ENCODE measurements around the gene CDK19.

Gene CDK19

DNA sequence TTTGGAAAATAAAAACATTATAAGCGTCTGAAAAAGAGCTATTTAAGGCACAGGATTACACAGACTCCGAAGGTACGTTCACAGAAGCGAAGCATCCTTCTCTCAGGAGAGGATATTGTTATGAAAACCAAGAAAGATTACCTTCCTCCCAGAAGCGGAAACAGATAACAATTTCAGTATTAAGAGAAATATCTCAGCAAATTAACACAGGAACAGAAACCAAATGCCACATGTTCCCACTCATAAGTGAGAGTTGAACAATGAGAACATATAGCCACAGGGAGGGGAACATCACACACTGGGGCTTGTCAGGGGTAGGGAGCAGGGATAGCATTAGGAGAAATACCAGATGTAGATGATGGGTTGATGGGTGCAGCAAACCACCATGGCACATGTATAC, 109.7 kb downstream of the CDK19 start:
- Histone ChIP-seq H3K27me3 (replicated peaks; ENCODE audit: control insufficient read depth, insufficient read depth, low read length) (no peaks in the 10 kb centered on the region), H3K36me3 (ENCODE audit: control insufficient read depth, insufficient read depth, low read length) (no peaks in the 10 kb centered on the region), H3K4me3 (replicated peaks; ENCODE audit: low read depth, low read length) (no peak overlapping the region)
- DNase-seq (ENCODE audit: extremely low read depth, insufficient read length): peak; percentile 26
- TF ChIP-seq, protein P1, sequence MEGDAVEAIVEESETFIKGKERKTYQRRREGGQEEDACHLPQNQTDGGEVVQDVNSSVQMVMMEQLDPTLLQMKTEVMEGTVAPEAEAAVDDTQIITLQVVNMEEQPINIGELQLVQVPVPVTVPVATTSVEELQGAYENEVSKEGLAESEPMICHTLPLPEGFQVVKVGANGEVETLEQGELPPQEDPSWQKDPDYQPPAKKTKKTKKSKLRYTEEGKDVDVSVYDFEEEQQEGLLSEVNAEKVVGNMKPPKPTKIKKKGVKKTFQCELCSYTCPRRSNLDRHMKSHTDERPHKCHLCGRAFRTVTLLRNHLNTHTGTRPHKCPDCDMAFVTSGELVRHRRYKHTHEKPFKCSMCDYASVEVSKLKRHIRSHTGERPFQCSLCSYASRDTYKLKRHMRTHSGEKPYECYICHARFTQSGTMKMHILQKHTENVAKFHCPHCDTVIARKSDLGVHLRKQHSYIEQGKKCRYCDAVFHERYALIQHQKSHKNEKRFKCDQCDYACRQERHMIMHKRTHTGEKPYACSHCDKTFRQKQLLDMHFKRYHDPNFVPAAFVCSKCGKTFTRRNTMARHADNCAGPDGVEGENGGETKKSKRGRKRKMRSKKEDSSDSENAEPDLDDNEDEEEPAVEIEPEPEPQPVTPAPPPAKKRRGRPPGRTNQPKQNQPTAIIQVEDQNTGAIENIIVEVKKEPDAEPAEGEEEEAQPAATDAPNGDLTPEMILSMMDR (IDR thresholded peaks at IDR 0.05; ENCODE audit: insufficient read depth, low read length, poor library complexity, severe bottlenecking): no peak

DNA sequence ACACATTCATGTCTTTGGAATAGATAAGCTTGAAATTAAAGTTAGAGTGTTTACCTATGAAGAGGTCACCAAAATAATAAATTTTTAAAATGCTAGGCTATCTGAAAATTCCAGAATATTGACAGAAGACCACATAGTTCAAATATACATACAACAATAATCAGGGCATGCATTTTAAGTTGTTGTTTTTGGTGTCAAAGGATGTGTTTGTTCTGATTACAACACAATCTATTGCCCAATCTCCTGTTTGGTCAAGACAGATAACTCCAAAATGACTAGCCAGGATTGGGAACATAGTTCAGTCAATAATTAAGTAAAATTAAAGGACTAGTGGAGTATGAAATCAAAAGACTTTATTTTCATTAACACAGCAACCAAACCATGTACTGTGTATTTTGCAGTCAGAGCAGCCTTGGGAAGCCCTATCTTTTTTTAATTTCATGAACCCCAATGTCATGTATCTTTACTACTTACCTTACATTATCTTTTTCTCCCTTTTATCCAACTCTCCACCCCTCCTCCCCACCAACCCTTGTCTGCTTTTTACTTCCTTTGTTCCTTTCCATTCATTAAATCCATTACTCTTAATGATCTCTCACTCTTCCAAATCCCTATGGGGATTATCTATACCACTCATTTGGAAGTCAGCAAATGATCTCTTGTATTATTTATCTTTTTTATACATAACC, 111.2 kb downstream of the CDK19 start:
- H3K27me3 ChIP-seq (replicated peaks; ENCODE audit: control insufficient read depth, insufficient read depth, low read length): no peaks in the 10 kb centered on the region
- no peak for DNase-seq (ENCODE audit: extremely low read depth, insufficient read length)
- no peak overlapping the region for H3K4me3 ChIP-seq (replicated peaks; ENCODE audit: low read depth, low read length)
- H3K36me3 ChIP-seq (ENCODE audit: control insufficient read depth, insufficient read depth, low read length): no peaks in the 10 kb centered on the region
- TF ChIP-seq, protein P1 (IDR thresholded peaks at IDR 0.05; ENCODE audit: insufficient read depth, low read length, poor library complexity, severe bottlenecking): no peak

DNA sequence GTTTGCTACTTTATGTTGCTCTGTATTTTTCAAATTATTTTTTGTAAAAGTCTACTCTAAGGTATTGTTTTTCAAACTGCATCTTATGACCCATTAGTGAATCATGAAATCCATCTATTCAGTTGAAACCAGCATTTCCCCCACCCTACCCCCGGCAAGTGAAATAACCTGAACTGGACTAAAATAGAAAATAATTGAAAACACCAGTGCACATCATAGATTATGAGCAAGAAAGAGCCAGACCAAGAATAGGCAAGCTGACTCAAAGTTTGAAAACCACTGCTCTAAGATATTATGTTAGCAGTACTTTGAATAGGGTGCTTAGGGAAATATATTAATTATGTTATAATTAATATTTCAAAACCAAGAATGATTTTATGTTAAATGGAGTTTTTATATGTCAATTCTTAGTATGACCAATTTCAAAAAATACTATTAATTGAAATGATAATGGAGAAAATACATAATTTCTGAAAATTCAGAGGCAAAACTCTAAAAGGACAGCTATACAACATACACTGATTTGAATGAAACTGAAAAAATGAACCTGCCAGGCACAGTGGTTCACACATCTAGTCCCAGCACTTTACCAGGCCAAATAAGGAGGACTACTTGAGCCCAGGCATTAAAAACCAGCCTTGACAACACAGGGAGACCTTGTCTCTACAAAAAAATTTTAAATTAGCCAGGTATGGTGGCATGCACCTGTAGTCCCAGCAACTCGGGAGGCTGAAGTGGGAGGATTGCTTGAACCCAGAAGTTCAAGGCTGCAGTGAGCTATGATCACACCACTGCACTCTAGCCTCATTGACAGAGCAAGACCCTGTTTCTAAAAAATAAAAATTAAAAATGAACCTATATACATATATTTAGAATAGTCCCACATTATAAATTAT, 112.0 kb downstream of the CDK19 start:
- Histone ChIP-seq H3K4me3 (replicated peaks; ENCODE audit: low read depth, low read length) (no peak overlapping the region), H3K27me3 (replicated peaks; ENCODE audit: control insufficient read depth, insufficient read depth, low read length) (no peaks in the 10 kb centered on the region), H3K36me3 (ENCODE audit: control insufficient read depth, insufficient read depth, low read length) (no peaks in the 10 kb centered on the region)
- DNase-seq (ENCODE audit: extremely low read depth, insufficient read length): peak; percentile 18
- TF ChIP-seq, protein P1 (IDR thresholded peaks at IDR 0.05; ENCODE audit: insufficient read depth, low read length, poor library complexity, severe bottlenecking): no peak

DNA sequence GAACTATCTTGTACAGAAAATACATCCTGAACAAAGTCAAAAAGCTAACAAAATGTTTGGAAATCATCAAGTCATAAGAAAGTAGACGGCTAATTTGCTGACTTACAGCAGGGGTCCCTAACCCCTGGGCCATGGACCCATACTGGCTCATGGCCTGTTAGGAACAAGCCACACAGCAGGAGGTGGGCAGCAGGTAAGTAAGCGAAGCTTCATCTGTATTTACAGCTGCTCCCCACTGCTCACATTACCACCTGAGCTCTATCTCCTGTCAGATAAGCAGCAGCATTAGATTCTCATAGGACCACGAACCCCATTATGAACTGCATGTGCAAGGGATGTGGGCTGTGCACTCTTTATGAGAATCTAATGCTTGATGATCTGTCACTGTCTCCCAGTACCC, 115.5 kb downstream of the CDK19 start:
- H3K27me3 ChIP-seq (replicated peaks; ENCODE audit: control insufficient read depth, insufficient read depth, low read length): no peaks in the 10 kb centered on the region
- no peaks in the 10 kb centered on the region for H3K36me3 ChIP-seq (ENCODE audit: control insufficient read depth, insufficient read depth, low read length)
- DNase-seq (ENCODE audit: extremely low read depth, insufficient read length): no peak
- TF ChIP-seq, protein P1 (IDR thresholded peaks at IDR 0.05; ENCODE audit: insufficient read depth, low read length, poor library complexity, severe bottlenecking): no peak
- no peak overlapping the region for H3K4me3 ChIP-seq (replicated peaks; ENCODE audit: low read depth, low read length)

DNA sequence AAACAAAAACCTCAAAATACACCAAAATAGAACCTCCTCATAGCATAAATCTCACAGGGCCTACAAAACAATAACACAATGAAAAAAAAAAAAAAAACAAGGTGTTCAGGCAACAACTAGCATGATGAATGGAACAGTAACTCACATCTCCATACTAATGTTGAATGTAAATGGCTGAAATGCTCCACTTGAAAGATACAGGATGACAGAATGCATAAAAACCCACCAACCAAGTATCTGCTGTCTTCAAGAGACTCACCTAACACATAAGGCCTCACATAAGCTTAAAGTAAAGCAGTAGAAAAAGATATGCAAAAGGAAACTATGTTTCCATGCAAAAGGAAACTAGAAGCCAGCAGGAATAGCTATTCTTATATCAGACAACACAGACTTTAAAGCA, 121.3 kb downstream of the CDK19 start:
- no peaks in the 10 kb centered on the region for H3K36me3 ChIP-seq (ENCODE audit: control insufficient read depth, insufficient read depth, low read length)
- no peak for DNase-seq (ENCODE audit: extremely low read depth, insufficient read length)
- no peaks in the 10 kb centered on the region for H3K27me3 ChIP-seq (replicated peaks; ENCODE audit: control insufficient read depth, insufficient read depth, low read length)
- TF ChIP-seq, protein P1 (IDR thresholded peaks at IDR 0.05; ENCODE audit: insufficient read depth, low read length, poor library complexity, severe bottlenecking): no peak
- no peak overlapping the region for H3K4me3 ChIP-seq (replicated peaks; ENCODE audit: low read depth, low read length)

Data from GM06990 (cell line).